Measurements from ENCODE around the gene ZNF263. TPM values are rescaled to one million over a fixed set of nuclear protein-coding genes. Genes with fewer than 3 reads are reported as not detected.
A peak's percentile ranks its signal among the peaks of the same experiment; 100 is the strongest.

Gene ZNF263
- total RNA-seq, 1 experiment from 2014 or later, result 53.5 TPM

GRCh38 chr16:3234857-3235561 is 48.3 kb upstream of the ZNF263 start, which contains the start of gene ZNF200:
Gene ZNF200, minus strand, starts transcription at chr16:3235158. Its CDS starts 1,403 bp downstream, at chr16:3233755.
- in situ Hi-C loops (cut with HindIII; ENCODE audit: low pct_unique_long_range_greater_than_20kb, low sequenced_read_pairs), result no loop called here
- TF ChIP-seq SIN3A (IDR thresholded peaks at IDR 0.05; ENCODE audit: borderline replicate concordance, insufficient read depth, low read depth, low read length), result peak; percentile 65; the same call in 1 of the 2 replicates
- no peak for TF ChIP-seq REST (IDR thresholded peaks at IDR 0.05; ENCODE audit: insufficient read depth in 1 of 2, low read depth in 2 of 2, low read length in 1 of 2)
- TF ChIP-seq TCF7L2 (IDR thresholded peaks at IDR 0.05; ENCODE audit: low read depth, low read length), result no peak
- TF ChIP-seq POLR2AphosphoS5 (IDR thresholded peaks at IDR 0.05; ENCODE audit: low read depth, low read length), result peak; percentile 84
- no peak for TF ChIP-seq CTCF (IDR thresholded peaks at IDR 0.05)
- Histone ChIP-seq H3K4me1 (ENCODE audit: control insufficient read depth, insufficient read depth, low read length) (0 out of 2 replicates have a peak, but pooled peaks cover 3% of the 10 kb centered on the region), H3K27ac (ENCODE audit: low read length) (peak within 1 kb of the TSS; percentile 93), H3K36me3 (ENCODE audit: control insufficient read depth, insufficient read depth, low read length) (peaks cover 13% of the 10 kb centered on the region), H3K9me3 (ENCODE audit: control insufficient read depth, insufficient read depth, low read depth, low read length) (peaks cover 39% of the 10 kb centered on the region), H3K4me3 (ENCODE audit: low read depth in 2 of 2, low read length in 2 of 2) (peak within 1 kb of the TSS; percentile 86 to 94), H3K27me3 (ENCODE audit: control insufficient read depth, insufficient read depth, low read length) (no peaks in the 10 kb centered on the region)
- ChIA-PET POLR2A (interaction anchor here (0.6 kb wide), 1 partner anchor 30 kb away, joined by 4 read pairs; no protein-coding TSS in a partner anchor), CTCF (no interaction called here)
- BruUV-seq (replicated peaks), result no TSS peak
- DNase-seq (ENCODE audit: low read depth, low spot score) (peak; percentile 89), ATAC-seq (peak; percentile 99)
- intact Hi-C loops (cut with micrococcal nuclease; ENCODE audit: unreplicated experiment), result no loop called here

GRCh38 chr16:3235856-3236669 is 47.2 kb upstream of the ZNF263 start:
- TF ChIP-seq TCF7L2 (IDR thresholded peaks at IDR 0.05; ENCODE audit: low read depth, low read length) (no peak), CTCF (IDR thresholded peaks at IDR 0.05) (no peak), REST (IDR thresholded peaks at IDR 0.05; ENCODE audit: insufficient read depth in 1 of 2, low read depth in 2 of 2, low read length in 1 of 2) (no peak)
- CTCF ChIA-PET, result no interaction called here
- POLR2A ChIA-PET, result no interaction called here
- in situ Hi-C loops (cut with HindIII; ENCODE audit: low pct_unique_long_range_greater_than_20kb, low sequenced_read_pairs), result no loop called here
- Histone ChIP-seq H3K9me3 (ENCODE audit: control insufficient read depth, insufficient read depth, low read depth, low read length) (peaks cover 29% of the 10 kb centered on the region), H3K4me3 (ENCODE audit: low read depth in 2 of 2, low read length in 2 of 2) (no peak overlapping the region), H3K27me3 (ENCODE audit: control insufficient read depth, insufficient read depth, low read length) (no peaks in the 10 kb centered on the region), H3K27ac (ENCODE audit: low read length) (no peak overlapping the region), H3K4me1 (ENCODE audit: control insufficient read depth, insufficient read depth, low read length) (0 out of 2 replicates have a peak, but pooled peaks cover 3% of the 10 kb centered on the region), H3K36me3 (ENCODE audit: control insufficient read depth, insufficient read depth, low read length) (peaks cover 9% of the 10 kb centered on the region; the same call in 1 of the 2 replicates)
- intact Hi-C loops (cut with micrococcal nuclease; ENCODE audit: unreplicated experiment), result no loop called here
- no TSS peak for BruUV-seq (replicated peaks)
- DNase-seq (ENCODE audit: low read depth, low spot score), result no peak
- no peak for ATAC-seq
